Body of pancreas (tissue), 4 donors: Measurements from ENCODE around the gene RICTOR.
"Not testable (repeated sequence)": the region's sequence is repeated elsewhere in the genome, so short reads cannot be mapped to it uniquely, and the experiment has no call there.

ENCODE experiments used
- POLR2A ChIP-seq, 3 donors: fragments of 450-650 bp; IDR thresholded peaks; one replicate each; pipeline ENCODE4 v1.6.1; 2016; ENCODE audit warnings: antibody characterized with exemption in 3 of 3, mild to moderate bottlenecking in 2 of 3
- TF ChIP-seq, protein P1 (sequence below), 7 experiments: fragments of 450-650 bp in 4 of 7; fragments of 200-600 bp in 3 of 7; sonication (generic) in 3 of 7; IDR thresholded peaks; one replicate each; pipeline ENCODE4 v1.5.1; 2016 to 2019; ENCODE audit warnings: antibody characterized with exemption in 7 of 7

DNA sequence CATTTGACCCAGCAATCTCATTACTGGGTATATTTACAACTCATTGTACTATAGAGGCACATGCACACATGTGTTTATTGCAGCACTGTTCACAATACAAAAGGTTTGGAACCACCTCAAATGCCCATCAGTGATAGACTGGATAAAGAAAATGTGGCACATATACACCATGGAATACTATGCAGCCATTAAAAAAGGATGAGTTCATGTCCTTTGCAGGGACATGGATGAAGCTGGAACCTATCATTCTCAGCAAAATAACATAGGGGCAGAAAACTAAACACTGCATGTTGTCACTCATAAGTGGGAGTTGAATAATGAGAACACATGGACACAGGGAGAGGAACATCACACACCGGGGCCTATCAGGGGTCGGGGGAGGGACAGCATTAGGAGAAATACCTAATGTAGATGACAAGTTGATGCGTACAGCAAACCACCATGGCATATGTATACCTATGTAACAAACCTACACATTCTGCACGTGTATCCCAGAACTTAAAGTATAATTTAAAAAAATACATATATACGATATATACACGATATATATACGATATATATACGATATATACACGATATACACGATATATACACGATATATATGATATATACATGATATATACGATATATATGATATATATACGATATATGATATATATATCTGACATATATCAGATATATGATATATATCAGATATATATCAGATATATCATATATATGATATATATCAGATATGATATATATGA is 84.1 kb downstream of the RICTOR start:
- not testable (repeated sequence) for TF ChIP-seq POLR2A (IDR thresholded peaks at IDR 0.05)
- TF ChIP-seq, protein P1, sequence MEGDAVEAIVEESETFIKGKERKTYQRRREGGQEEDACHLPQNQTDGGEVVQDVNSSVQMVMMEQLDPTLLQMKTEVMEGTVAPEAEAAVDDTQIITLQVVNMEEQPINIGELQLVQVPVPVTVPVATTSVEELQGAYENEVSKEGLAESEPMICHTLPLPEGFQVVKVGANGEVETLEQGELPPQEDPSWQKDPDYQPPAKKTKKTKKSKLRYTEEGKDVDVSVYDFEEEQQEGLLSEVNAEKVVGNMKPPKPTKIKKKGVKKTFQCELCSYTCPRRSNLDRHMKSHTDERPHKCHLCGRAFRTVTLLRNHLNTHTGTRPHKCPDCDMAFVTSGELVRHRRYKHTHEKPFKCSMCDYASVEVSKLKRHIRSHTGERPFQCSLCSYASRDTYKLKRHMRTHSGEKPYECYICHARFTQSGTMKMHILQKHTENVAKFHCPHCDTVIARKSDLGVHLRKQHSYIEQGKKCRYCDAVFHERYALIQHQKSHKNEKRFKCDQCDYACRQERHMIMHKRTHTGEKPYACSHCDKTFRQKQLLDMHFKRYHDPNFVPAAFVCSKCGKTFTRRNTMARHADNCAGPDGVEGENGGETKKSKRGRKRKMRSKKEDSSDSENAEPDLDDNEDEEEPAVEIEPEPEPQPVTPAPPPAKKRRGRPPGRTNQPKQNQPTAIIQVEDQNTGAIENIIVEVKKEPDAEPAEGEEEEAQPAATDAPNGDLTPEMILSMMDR (IDR thresholded peaks at IDR 0.05) = not testable (repeated sequence)
